Ishikawa (cell line): Measurements from ENCODE around the gene METRNL.

Source experiments
- EP300 ChIP-seq: IDR thresholded peaks from 2 replicates; pipeline ENCODE4 v1.6.1; 2012; ENCODE audit warnings: borderline replicate concordance
- RAD21 ChIP-seq: IDR thresholded peaks from 2 replicates; pipeline ENCODE4 v1.6.1; 2012; ENCODE audit warnings: low read depth
- TCF12 ChIP-seq: IDR thresholded peaks from 2 replicates; pipeline ENCODE4 v1.6.1; 2012; ENCODE audit warnings: low read depth
- TEAD4 ChIP-seq: IDR thresholded peaks from 2 replicates; pipeline ENCODE4 v1.6.1; 2012
- YY1 ChIP-seq: IDR thresholded peaks from 2 replicates; pipeline ENCODE4 v1.6.1; 2012; ENCODE audit warnings: low read depth

DNA sequence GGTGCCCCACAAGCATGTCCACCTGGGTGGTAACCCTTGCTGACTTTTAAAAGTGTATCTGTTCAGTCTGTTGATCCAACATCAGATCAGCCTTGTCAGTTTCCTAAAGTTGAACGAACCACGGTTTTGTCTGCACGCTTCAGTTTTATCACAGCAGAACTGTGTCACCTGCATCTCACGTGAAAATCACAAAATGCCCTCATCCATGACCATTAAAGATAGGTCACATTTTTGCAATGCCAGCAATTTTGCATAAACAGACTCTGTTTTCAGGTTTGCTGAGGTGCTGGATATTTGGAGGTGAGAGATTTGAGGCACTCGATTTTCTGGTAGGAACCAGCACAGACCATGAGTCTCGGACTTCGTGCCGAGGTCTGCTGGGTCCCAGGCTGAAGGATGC lies 3.0 kb downstream of the METRNL start:
- no peak for TF ChIP-seq TCF12
- TF ChIP-seq EP300 = no peak
- TF ChIP-seq RAD21 = no peak
- TF ChIP-seq TEAD4 = no peak
- TF ChIP-seq YY1 = no peak
